GM21717 (cell line): ENCODE data around the gene EVI5.
"Not testable (repeated sequence)": the region's sequence is repeated elsewhere in the genome, so short reads cannot be mapped to it uniquely, and the experiment has no call there.

ENCODE experiments used
- ATAC-seq: cut with Tn5 transposase; IDR thresholded peaks from one replicate; pipeline ENCODE4 v1.9.1; 2021; ENCODE audit warnings: mild to moderate bottlenecking, moderate library complexity; ENCODE audit not compliant: unreplicated experiment

EVI5 gene

DNA sequence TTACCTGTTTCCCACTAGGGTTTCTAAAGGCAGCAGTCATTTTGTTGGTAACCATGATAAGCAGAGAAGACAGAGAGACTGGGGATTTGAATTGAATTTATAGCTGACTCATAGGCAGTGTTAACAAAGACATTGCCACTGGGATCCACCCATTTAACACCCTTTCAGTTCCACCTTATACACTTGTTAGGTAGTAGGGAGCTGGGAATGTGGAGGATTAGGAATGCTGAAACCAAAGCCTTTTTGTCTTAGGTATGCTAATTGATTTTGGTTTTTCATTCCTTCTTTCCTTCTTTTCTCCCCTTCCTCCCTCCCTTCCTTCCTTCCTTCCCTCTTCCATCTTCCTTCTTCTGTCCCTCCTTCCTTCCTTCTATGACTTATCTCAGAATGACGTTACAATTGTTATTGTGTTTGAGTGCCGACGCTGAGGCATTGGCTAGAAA is 7.5 kb upstream of the EVI5 start:
- no peak for ATAC-seq

DNA sequence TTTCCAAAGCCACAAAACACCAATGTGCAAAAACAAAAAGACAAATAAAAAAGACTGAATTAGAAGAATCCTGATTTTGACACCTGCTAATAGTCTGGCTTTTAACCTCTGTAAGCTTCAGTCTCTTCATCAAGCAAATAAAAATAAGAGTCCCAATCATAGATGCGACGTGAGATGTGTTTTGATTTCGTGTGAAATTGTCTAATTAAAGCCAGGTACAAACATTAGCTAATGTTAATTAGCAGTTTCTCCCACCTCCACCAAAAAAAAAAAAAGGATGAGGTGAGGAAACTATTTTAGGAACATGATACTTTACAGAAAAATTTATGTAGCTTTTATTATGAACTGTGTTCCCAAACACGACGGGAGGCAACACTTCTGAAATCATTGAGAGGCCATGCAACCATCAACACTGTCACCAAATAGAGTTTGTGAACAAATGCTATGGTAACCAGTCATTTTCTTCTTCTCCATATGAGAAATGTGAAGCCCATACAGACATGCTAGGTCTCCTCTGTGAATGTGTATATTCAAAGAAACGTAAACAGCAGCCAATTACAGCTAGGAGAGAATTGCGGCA is 6.7 kb upstream of the EVI5 start:
- no peak for ATAC-seq

GRCh38 chr1:92790867-92791266 is 6.0 kb upstream of the EVI5 start:
- no peak for ATAC-seq

DNA sequence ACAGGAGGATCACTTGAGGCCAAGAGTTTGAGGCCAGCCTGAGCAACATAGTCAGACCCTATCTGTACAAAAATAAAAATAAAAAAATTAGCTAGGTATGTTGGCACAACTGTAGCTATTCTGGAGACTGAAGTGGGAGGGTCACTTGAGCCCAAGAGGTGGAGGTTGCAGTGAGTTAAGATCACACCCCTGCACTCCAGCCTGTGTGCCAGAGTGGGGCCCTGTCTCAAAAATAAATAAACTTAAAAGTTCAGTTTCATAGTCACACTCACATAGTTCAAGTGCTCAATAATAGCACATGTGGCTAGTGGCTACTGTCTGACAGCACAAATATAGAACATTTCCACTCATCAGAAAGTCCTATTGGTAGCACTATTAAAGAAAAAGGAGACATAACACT is 5.2 kb upstream of the EVI5 start:
- no peak for ATAC-seq

GRCh38 chr1:92786111-92786901 is 1.4 kb upstream of the EVI5 start:
- ATAC-seq: no peak

DNA sequence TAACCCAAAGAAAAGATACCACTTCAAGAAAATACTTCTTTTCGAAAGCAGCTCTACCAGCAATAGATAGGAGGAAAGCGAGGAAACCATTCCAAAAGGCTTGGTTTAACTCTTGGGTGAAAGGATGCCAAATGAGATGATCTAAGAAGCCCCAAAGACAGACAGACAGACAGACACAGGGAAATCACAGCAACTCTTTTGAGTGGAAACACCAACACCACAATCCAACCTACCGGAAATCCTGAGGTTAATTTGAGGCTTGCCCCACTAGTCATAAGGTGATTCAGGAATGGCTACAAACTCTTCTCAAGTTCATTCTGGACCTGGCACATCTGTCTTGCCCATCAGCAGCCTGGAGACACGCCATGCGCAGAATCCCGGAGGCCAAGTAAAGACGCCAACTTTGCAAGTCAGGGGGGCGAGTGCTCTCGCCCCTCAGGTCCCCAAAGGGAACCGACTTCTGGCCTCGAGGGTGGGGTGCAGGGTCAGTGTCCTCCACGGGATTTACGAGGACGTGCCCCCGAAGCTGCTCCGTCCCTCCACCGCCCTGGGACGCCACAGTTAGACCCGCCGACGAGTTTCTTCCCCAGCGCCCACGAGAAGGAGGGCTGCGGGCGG is 778 bp downstream of the EVI5 start:
- no peak for ATAC-seq

- not testable (repeated sequence) for ATAC-seq
Observed at GRCh38 chr1:92783550-92783949, 1.4 kb downstream of the EVI5 start.

DNA sequence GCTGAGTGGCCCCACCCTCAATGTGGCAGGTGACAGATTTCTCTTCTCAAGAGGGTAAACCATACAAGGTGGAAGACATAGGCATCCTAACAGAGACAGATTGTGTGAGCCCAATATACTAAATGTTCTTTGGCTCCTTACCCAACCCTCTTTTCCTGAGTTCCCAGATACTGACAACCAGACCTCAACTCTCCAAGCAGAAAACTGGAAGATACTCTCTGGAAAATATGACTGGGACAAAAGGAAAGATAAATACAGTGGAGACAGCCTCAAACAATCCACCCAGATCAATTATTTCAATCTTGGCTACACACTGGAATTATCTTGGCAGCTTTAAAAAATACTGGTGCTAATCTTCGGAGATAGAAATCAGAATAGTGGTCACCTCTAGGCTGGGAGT is 6.5 kb downstream of the EVI5 start:
- ATAC-seq: no peak

- ATAC-seq: no peak
Observed at GRCh38 chr1:92774407-92774806, 10.5 kb downstream of the EVI5 start.

- ATAC-seq: not testable (repeated sequence)
Observed at GRCh38 chr1:92773749-92774148, 11.2 kb downstream of the EVI5 start.

- no peak for ATAC-seq
Observed at GRCh38 chr1:92769856-92770255, 15.1 kb downstream of the EVI5 start.

DNA sequence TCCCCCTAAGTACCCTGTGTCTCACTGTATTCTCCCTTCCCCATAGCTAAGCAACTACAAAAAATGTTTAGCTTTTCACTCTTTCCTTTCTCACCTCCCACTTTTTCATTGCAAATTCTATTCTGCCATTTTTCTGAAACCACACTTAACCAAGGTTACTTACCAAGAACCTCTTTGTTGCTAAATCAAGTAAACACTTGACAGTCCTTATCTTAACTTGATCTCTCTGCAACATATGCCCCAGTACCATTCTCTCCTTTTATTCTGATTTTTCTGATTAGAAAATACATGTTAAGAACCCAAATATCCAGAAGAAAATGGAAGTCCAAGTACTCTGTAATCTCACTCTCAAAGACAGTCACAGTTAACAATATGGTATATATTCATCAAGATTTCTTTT is 16.0 kb downstream of the EVI5 start:
- no peak for ATAC-seq

DNA sequence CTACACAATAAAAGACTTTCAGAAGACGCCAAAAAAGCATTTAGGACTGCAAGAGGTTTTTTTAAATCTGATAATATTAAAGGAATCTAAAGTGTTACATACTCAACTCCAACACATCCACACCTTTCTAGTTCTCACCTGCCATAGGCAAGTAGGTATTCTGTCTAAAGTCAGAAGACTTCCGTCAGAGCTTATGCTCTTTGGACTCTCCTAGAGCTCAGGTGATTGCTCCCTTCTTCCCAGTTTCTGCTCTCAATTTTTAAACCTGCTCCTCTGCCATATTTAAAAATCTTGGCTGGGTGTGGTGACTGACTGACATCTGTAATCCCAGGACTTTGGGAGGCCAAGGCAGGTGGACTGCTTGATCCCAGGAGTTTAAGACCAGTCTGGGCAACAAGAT is 16.6 kb downstream of the EVI5 start:
- no peak for ATAC-seq

DNA sequence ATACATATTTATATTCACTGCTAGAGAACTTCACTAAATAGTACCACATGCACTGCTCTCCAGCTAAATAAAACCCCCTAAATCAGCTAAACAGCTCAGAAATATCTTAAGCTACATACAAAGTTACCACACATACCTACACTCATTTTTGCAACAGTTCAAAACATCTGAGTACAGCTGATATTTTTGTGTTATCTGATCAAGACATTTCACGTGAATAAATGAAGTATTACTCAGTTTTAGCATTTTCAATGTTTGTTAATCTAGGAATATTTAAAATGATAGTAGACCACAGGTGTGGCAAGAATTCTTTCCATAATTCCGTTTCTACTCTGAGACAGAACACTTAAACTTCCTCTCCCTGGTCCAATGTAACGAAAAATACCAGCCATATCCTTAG is 20.8 kb downstream of the EVI5 start:
- ATAC-seq: no peak

- no peak for ATAC-seq
Observed at GRCh38 chr1:92762355-92762754, 22.6 kb downstream of the EVI5 start.

DNA sequence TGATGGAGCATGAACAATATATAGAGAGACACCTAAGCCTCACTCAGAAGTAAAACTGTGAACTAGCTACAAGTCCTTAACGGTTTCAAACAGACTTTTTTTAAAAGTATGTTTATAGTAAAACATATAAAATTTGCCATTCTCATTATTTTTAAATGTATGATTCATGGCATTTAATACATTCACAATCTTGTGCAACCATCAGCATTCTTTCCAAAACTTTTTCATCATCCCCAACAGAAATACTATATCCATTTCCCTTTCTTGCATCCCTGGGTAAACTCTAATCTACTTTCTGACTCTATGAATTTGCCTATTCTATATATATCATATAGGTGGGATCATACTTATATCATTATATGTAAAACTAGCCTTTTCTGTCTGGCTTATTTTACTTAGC is 25.5 kb downstream of the EVI5 start:
- no peak for ATAC-seq

DNA sequence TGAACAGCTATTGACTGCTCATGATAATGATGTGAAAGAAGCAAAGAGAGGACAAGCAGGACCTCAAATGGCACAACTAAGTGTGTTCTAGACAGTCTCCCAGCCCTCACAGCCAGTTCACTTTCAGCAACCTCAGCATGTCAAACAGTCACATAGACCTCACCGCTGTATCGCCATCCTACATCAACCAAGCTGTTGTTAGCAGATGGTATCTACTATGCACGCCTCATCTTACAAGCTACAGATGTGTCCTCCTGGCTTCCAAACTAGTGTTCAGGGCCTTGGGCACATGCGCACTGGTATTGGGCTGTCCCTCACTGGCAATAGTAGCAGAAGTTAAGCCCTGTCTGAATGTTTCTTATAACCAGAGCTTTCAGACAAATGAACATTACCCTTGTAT is 28.4 kb downstream of the EVI5 start:
- no peak for ATAC-seq

- no peak for ATAC-seq
Observed at GRCh38 chr1:92755541-92756461, 29.1 kb downstream of the EVI5 start.

- no peak for ATAC-seq
Observed at GRCh38 chr1:92754719-92755050, 30.2 kb downstream of the EVI5 start.

DNA sequence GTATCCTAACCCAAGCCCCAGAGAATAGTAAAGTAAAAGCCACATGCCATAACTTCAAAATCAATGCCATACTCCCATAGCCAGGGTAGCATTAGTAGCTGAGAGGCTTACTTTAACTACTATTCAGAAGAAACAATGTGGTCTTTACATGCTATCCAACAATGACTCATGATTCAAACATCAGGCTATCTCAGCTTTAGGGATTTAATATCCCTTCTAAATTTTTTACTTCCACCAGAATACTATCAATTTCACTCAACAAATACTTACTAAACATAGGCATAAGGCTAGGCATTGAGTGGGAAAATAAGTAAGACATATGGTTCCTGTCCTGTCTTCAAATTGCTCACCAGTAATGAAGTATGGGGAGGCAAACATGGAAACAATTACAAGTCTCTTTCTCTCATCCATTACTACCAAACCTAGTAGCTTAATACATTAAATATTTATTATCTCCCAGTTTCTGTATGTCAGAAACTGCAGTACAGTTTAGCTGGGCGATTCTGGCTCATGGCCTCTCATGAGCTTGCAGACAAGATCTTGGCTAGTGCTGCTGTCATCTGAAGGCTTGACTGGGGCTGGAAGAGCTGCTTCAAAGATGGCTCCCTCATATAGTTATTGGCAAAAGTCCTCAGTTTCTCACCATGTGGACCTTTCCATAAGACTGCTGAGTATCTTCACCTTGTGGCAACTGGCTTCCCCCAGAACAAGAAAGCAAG is 30.7 kb downstream of the EVI5 start:
- ATAC-seq: no peak

DNA sequence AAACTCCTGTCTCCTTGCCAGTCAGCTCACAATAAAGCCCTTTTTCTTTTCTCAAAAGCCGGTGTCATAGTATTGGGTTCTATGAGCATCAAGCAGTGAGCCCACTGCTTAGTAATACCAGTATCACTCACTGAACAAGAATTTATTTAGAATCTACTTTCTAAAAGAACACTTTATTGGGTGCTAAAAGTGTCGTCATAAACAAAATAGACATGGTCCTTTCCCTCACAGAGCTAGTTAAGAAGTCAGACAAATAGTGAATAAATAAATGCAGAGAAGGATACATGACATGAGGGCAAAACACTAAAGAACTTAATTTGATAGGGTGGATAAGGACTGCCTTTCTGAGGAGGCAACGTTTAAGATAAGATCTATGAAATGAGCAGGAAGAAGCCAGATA is 32.2 kb downstream of the EVI5 start:
- ATAC-seq: no peak
